H1 (cell line): Measurements from ENCODE around the gene TXNRD2. TPM values are rescaled to one million over a fixed set of nuclear protein-coding genes. Genes with fewer than 3 reads are reported as not detected.

ENCODE experiments used
- CHD7 ChIP-seq: fragments of 300-600 bp; sonication (generic); IDR thresholded peaks from 2 replicates; pipeline ENCODE4 v1.7.1; 2012; ENCODE audit warnings: low read length, moderate library complexity, mild to moderate bottlenecking, inconsistent platforms; ENCODE audit not compliant: insufficient replicate concordance
- EZH2 ChIP-seq: fragments of 200-600 bp; sonication (generic); IDR thresholded peaks from 2 replicates; pipeline ENCODE4 v1.7.1; 2012; ENCODE audit warnings: low read depth, mild to moderate bottlenecking, moderate library complexity, low read length, inconsistent platforms; ENCODE audit not compliant: severe bottlenecking
- POLR2A ChIP-seq, 2 experiments: IDR thresholded peaks; 1 replicate in 1 of 2; 2 replicates in 1 of 2; pipeline ENCODE4 v1.6.1; 2011; ENCODE audit warnings: low read depth in 2 of 2, low read length in 2 of 2, mild to moderate bottlenecking in 2 of 2; ENCODE audit errors: control extremely low read depth in 1 of 2
- POLR2AphosphoS5 ChIP-seq: IDR thresholded peaks from 2 replicates; pipeline ENCODE4 v1.6.1; 2011; ENCODE audit warnings: low read depth, low read length
- RNF2 ChIP-seq: fragments of 200-900, 300-1000 bp; sonication (generic); IDR thresholded peaks from 2 replicates; pipeline ENCODE4 v1.7.1; 2016; ENCODE audit warnings: borderline replicate concordance, low read depth, mild to moderate bottlenecking, antibody characterized with exemption, low read length; ENCODE audit not compliant: poor library complexity, severe bottlenecking; ENCODE audit errors: missing control alignments
- USF2 ChIP-seq: IDR thresholded peaks from 2 replicates; pipeline ENCODE4 v1.6.1; 2011; ENCODE audit warnings: low read length, improper control_type of control experiment
- ZNF274 ChIP-seq: IDR thresholded peaks from 2 replicates; pipeline ENCODE4 v1.7.0; 2012; ENCODE audit warnings: low read length, borderline replicate concordance; ENCODE audit errors: extremely low read depth
- polyA plus RNA-seq, 7 experiments: library from polyadenylated mRNA; depleted of rRNA in 3 of 7; stranded (reverse) in 5 of 7; unstranded in 2 of 7; fragments of >200 nt in 5 of 7; fragments of 200-250 nt in 2 of 7; gene quantifications; 1 replicate in 5 of 7; 2 replicates in 1 of 7; 4 replicates in 1 of 7; pipeline versions ENCODE4 v1.2.1 to v1.2.3, GENCODE V29; 2011 to 2013; ENCODE audit warnings: missing spikeins in 2 of 7, mixed read lengths in 2 of 7
- total RNA-seq: library from RNA; stranded (reverse); fragmentation: NEBNext Ultra II Directional; extraction: Animal tissue kit (Norgen Biotek cat#: 25700); gene quantifications from 2 replicates; pipeline ENCODE4 v1.2.1, GENCODE V29; 2021

The TXNRD2 gene
- total and polyA plus RNA-seq, 2 of the 8 experiments (the other 6 are each of a cell fraction or from before 2014, with no cell fraction given), result 14.8 to 21.9 TPM

- TF ChIP-seq CHD7, result no peak
- no peak for TF ChIP-seq POLR2AphosphoS5
- no peak for TF ChIP-seq ZNF274
- TF ChIP-seq RNF2, result no peak
- no peak for TF ChIP-seq POLR2A (IDR thresholded peaks at IDR 0.05; ENCODE audit: control extremely low read depth in 1 of 2, low read depth in 2 of 2, low read length in 2 of 2)
- TF ChIP-seq USF2, result no peak
- TF ChIP-seq EZH2, result no peak
These were observed 19.6 kb upstream of the TXNRD2 start (continued) for GRCh38 chr22:19961201-19961580.
